Mesendoderm (in vitro differentiated cells): Measurements from ENCODE around the gene NBPF9.
"Not testable (repeated sequence)": the region's sequence is repeated elsewhere in the genome, so short reads cannot be mapped to it uniquely, and the experiment has no call there.

Experiments
- DNase-seq: peaks from one replicate; pipeline ENCODE4 v3.0.0; 2013
- H2AK5ac ChIP-seq: 2 replicates; pipeline ENCODE4 v1.6.1; 2013; ENCODE audit warnings: low read length, inconsistent platforms
- H2BK120ac ChIP-seq: 2 replicates; pipeline ENCODE4 v1.6.1; 2013; ENCODE audit warnings: low read depth, mild to moderate bottlenecking, low read length, moderate library complexity, mixed read lengths
- H2BK15ac ChIP-seq: replicated peaks from 2 replicates; pipeline ENCODE4 v1.6.1; 2013; ENCODE audit warnings: low read depth, mild to moderate bottlenecking, moderate library complexity
- H2BK5ac ChIP-seq: 2 replicates; pipeline ENCODE4 v1.6.1; 2013; ENCODE audit warnings: low read length, inconsistent platforms
- H3K18ac ChIP-seq: 2 replicates; pipeline ENCODE4 v1.6.1; 2013; ENCODE audit warnings: mild to moderate bottlenecking, low read length, mixed read lengths
- H3K23ac ChIP-seq: one replicate; pipeline ENCODE4 v1.6.1; 2013; ENCODE audit warnings: low read length
- H3K27ac ChIP-seq: 2 replicates; pipeline ENCODE4 v1.5.1; 2013; ENCODE audit warnings: low read depth, mild to moderate bottlenecking, inconsistent platforms, low read length, moderate library complexity
- H3K27me3 ChIP-seq: 2 replicates; pipeline ENCODE4 v1.6.1; 2013; ENCODE audit warnings: low read length, control low read depth, mild to moderate bottlenecking, inconsistent platforms; ENCODE audit not compliant: insufficient read depth, poor library complexity
- H3K36me3 ChIP-seq: 2 replicates; pipeline ENCODE4 v1.6.1; 2013; ENCODE audit warnings: low read length, inconsistent platforms; ENCODE audit not compliant: control insufficient read depth, insufficient read depth
- H3K4ac ChIP-seq: one replicate; pipeline ENCODE4 v1.6.1; 2013; ENCODE audit warnings: low read depth, mild to moderate bottlenecking, low read length, moderate library complexity
- H3K4me1 ChIP-seq: 2 replicates; pipeline ENCODE4 v1.6.1; 2013; ENCODE audit warnings: low read depth, low read length, inconsistent platforms; ENCODE audit not compliant: control insufficient read depth
- H3K4me2 ChIP-seq: 2 replicates; pipeline ENCODE4 v1.6.1; 2013; ENCODE audit warnings: low read length
- H3K4me3 ChIP-seq: 2 replicates; pipeline ENCODE4 v1.5.1; 2013; ENCODE audit warnings: mild to moderate bottlenecking, low read length
- H3K56ac ChIP-seq: one replicate; pipeline ENCODE4 v1.6.1; 2013; ENCODE audit warnings: low read length
- H3K79me1 ChIP-seq: 2 replicates; pipeline ENCODE4 v1.6.1; 2013; ENCODE audit warnings: low read length, inconsistent platforms
- H3K79me2 ChIP-seq: 2 replicates; pipeline ENCODE4 v1.6.1; 2013; ENCODE audit warnings: mild to moderate bottlenecking, low read length; ENCODE audit not compliant: control insufficient read depth, insufficient read depth
- H3K9ac ChIP-seq: 2 replicates; pipeline ENCODE4 v1.6.1; 2013; ENCODE audit warnings: low read length, inconsistent platforms
- H4K5ac ChIP-seq: one replicate; pipeline ENCODE4 v1.6.1; 2013; ENCODE audit warnings: low read length
- H4K8ac ChIP-seq: one replicate; pipeline ENCODE4 v1.6.1; 2013; ENCODE audit warnings: low read depth, mild to moderate bottlenecking, control low read depth, low read length, moderate library complexity
- WGBS: extraction: QIAGEN DNeasy Blood & Tissue Kit; methylation state at CpG from one replicate; pipeline ENCODE4 v1.1.7; 2013; ENCODE audit warnings: low lambda C conversion rate, missing lambda C conversion rate; ENCODE audit not compliant: insufficient coverage; ENCODE audit errors: extremely low coverage; 5-methylcytosine and 5-hydroxymethylcytosine counted together

The NBPF9 gene

GRCh38 chr1:149024327-149024726 is 79.0 kb downstream of the NBPF9 start:
- H2BK15ac ChIP-seq, H3K79me1 ChIP-seq, H2BK5ac ChIP-seq, H3K4me1 ChIP-seq, H2BK120ac ChIP-seq, H4K8ac ChIP-seq, H3K36me3 ChIP-seq, DNase-seq, H3K23ac ChIP-seq, H3K27ac ChIP-seq, H3K56ac ChIP-seq, H3K9ac ChIP-seq, H3K4me3 ChIP-seq, H3K18ac ChIP-seq, H3K79me2 ChIP-seq, H3K4me2 ChIP-seq, H3K4ac ChIP-seq, H4K5ac ChIP-seq, H3K27me3 ChIP-seq, H2AK5ac ChIP-seq: not testable (repeated sequence)
- WGBS = no CpG with 5 or more reads among the region's 3 CpGs

GRCh38 chr1:149018577-149018976 is 84.8 kb downstream of the NBPF9 start:
- H3K27ac ChIP-seq, H4K5ac ChIP-seq, H3K79me1 ChIP-seq, H3K4me1 ChIP-seq, H3K56ac ChIP-seq, H3K27me3 ChIP-seq, H3K36me3 ChIP-seq, H4K8ac ChIP-seq, H2BK120ac ChIP-seq, H2BK15ac ChIP-seq, H2BK5ac ChIP-seq, H3K4me2 ChIP-seq, H3K9ac ChIP-seq, H2AK5ac ChIP-seq, H3K4ac ChIP-seq, H3K4me3 ChIP-seq, H3K23ac ChIP-seq, DNase-seq, H3K79me2 ChIP-seq, H3K18ac ChIP-seq: not testable (repeated sequence)
- no CpG with 5 or more reads among the region's 3 CpGs for WGBS

DNA sequence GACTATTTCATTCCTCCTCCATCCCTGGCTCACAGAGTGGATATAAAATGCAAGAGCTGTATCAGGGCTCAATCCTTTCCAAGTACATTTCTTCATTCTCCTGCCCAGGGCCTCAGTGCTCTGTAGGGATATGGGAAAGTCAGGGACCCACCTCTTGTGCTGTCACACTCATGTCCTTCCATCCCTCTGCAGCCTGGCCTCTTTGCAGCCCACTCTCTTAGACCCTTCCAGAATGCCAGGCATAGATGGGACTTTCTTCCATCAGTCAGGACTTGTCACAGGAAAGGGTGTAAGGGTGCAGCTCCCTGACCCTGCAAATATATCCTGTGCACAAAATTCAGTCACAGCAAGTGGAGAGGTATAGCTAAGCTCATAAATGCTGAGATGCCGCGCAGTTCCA is 86.7 kb downstream of the NBPF9 start:
- WGBS = no CpG with 5 or more reads among the region's 2 CpGs
- not testable (repeated sequence) for H3K36me3 ChIP-seq

DNA sequence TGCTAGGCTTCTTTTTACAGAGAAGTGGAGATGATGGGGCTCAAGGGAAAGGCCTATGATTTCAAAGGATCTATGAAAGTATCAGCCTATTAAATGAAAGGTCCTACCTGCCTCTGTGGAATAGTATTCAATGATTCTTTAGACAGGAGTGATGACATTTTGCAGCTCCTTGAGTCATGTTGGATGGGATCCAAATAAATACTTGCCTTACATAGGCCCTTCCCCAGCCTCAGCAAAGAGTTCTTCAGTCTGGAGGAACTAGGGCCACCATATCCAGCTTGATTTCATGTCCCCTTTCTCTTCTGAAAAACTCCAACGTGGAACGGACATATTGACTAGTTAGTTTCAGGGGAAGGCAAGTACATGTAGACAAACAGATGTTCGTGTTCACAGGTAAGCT is 87.8 kb downstream of the NBPF9 start:
- not testable (repeated sequence) for H3K4me2 ChIP-seq, H3K27me3 ChIP-seq, H2AK5ac ChIP-seq, H3K4ac ChIP-seq, H4K8ac ChIP-seq, H3K4me1 ChIP-seq, H2BK5ac ChIP-seq, H3K79me1 ChIP-seq, H2BK120ac ChIP-seq, DNase-seq, H3K4me3 ChIP-seq, H3K27ac ChIP-seq, H3K56ac ChIP-seq, H3K36me3 ChIP-seq, H3K18ac ChIP-seq, H3K9ac ChIP-seq, H4K5ac ChIP-seq, H2BK15ac ChIP-seq, H3K79me2 ChIP-seq, H3K23ac ChIP-seq
- no CpG with 5 or more reads among the region's 3 CpGs for WGBS

More for the DNA sequence above, 86.7 kb downstream of the NBPF9 start:
- H3K56ac ChIP-seq, H4K5ac ChIP-seq, H3K27ac ChIP-seq, H3K79me2 ChIP-seq, H2BK120ac ChIP-seq, H3K4ac ChIP-seq, H2BK5ac ChIP-seq, H3K18ac ChIP-seq, H3K27me3 ChIP-seq, H4K8ac ChIP-seq, H2AK5ac ChIP-seq, H3K23ac ChIP-seq, H3K79me1 ChIP-seq, H3K4me1 ChIP-seq, H3K9ac ChIP-seq, H3K4me2 ChIP-seq, H3K4me3 ChIP-seq, DNase-seq, H2BK15ac ChIP-seq: not testable (repeated sequence)

- not testable (repeated sequence) for H3K18ac ChIP-seq, DNase-seq, H3K9ac ChIP-seq, H3K79me2 ChIP-seq, H3K79me1 ChIP-seq, H3K36me3 ChIP-seq, H3K56ac ChIP-seq, H3K27ac ChIP-seq, H3K4me3 ChIP-seq, H2AK5ac ChIP-seq, H3K23ac ChIP-seq, H4K8ac ChIP-seq, H2BK5ac ChIP-seq, H2BK15ac ChIP-seq, H3K27me3 ChIP-seq, H2BK120ac ChIP-seq, H3K4ac ChIP-seq, H3K4me2 ChIP-seq, H4K5ac ChIP-seq, H3K4me1 ChIP-seq
- no CpG with 5 or more reads among the region's 4 CpGs for WGBS
These were observed 89.8 kb downstream of the NBPF9 start for GRCh38 chr1:149013513-149013912.

- not testable (repeated sequence) for H3K4me3 ChIP-seq, H3K79me2 ChIP-seq, H3K9ac ChIP-seq, H3K23ac ChIP-seq, H3K79me1 ChIP-seq, H2BK15ac ChIP-seq, H4K8ac ChIP-seq, H2BK5ac ChIP-seq, H3K18ac ChIP-seq, H3K36me3 ChIP-seq, H3K27ac ChIP-seq, H3K27me3 ChIP-seq, H2AK5ac ChIP-seq, H3K4ac ChIP-seq, DNase-seq, H2BK120ac ChIP-seq, H3K56ac ChIP-seq, H4K5ac ChIP-seq, H3K4me1 ChIP-seq, H3K4me2 ChIP-seq
- no CpG with 5 or more reads among the region's 5 CpGs for WGBS
These were observed 90.8 kb downstream of the NBPF9 start for GRCh38 chr1:149012599-149012998.
